PC-9 (cell line): ENCODE measurements around the gene KANK2.

Experiments
- CTCF ChIP-seq: fragments of 200-600 bp; sonication (generic); conservative IDR thresholded peaks from 2 replicates; pipeline ENCODE4 v1.6.1; 2017; ENCODE audit warnings: mixed run types, antibody characterized with exemption, mild to moderate bottlenecking, moderate library complexity
- EZH2 ChIP-seq: fragments of 200-600 bp; sonication (generic); IDR thresholded peaks from 2 replicates; pipeline ENCODE4 v1.8.0; 2017; ENCODE audit warnings: antibody characterized with exemption, low read depth

- no peak for TF ChIP-seq CTCF
- no peak for TF ChIP-seq EZH2
Measured at GRCh38 chr19:11194173-11194572, 3.2 kb downstream of the KANK2 start.
